ENCODE data around the gene PARD3.
"Not testable (repeated sequence)": the region's sequence is repeated elsewhere in the genome, so short reads cannot be mapped to it uniquely, and the experiment has no call there.

Gene PARD3

GRCh38 chr10:34392641-34393170 is 422.4 kb downstream of the PARD3 start:
- no peak for DNase-seq (ENCODE audit: low read depth, low spot score)

DNA sequence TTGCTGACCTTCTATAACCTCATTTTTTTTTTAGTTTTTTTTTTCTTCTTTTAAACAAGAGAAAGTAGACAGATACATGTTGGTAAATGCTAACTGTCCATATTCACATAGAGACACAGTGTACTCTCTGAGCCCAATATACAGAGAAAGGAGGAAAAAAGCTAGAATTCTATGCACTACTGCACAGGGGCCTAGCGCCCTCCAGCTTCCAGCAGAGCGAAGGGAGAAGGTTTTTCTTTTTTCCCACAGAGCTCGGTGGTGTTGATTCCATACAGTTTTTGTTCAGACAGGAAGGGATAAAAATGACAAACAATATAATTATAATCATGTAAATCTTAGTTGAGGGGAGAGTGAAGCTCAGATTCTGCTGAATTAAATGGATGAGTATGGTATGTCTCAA is 423.9 kb downstream of the PARD3 start:
- not testable (repeated sequence) for DNase-seq (ENCODE audit: low read depth, low spot score)

GRCh38 chr10:34389801-34390200 is 425.3 kb downstream of the PARD3 start:
- no peak for DNase-seq (ENCODE audit: low read depth, low spot score)

GRCh38 chr10:34386921-34387320 is 428.2 kb downstream of the PARD3 start:
- DNase-seq (ENCODE audit: low read depth, low spot score): no peak

DNA sequence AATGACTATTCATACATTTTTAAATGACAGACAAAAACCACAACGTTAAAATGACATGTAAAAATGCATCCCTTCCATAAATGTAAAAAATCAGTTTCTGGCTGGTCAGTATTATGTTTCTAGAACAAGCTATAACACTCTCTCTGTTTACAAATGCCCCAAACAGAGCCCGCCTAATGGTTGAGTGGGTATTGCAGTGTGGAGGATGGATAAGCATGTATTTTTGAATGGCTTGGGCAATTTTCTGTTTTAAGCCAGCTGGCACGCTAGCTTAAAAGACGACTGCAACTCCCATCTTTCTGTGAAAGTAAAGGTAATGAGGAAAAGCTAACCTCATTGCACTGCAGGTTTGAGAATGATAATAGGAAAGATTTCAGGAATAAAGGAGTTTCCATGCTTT is 430.7 kb downstream of the PARD3 start:
- DNase-seq (ENCODE audit: low read depth, low spot score): no peak

GRCh38 chr10:34382626-34383025 is 432.5 kb downstream of the PARD3 start:
- no peak for DNase-seq (ENCODE audit: low read depth, low spot score)

- no peak for DNase-seq (ENCODE audit: low read depth, low spot score)
Observed at GRCh38 chr10:34380856-34381255, 434.2 kb downstream of the PARD3 start.

- DNase-seq (ENCODE audit: low read depth, low spot score): no peak
Observed at GRCh38 chr10:34378297-34378696, 436.8 kb downstream of the PARD3 start.

GRCh38 chr10:34377833-34378232 is 437.3 kb downstream of the PARD3 start:
- no peak for DNase-seq (ENCODE audit: low read depth, low spot score)

DNA sequence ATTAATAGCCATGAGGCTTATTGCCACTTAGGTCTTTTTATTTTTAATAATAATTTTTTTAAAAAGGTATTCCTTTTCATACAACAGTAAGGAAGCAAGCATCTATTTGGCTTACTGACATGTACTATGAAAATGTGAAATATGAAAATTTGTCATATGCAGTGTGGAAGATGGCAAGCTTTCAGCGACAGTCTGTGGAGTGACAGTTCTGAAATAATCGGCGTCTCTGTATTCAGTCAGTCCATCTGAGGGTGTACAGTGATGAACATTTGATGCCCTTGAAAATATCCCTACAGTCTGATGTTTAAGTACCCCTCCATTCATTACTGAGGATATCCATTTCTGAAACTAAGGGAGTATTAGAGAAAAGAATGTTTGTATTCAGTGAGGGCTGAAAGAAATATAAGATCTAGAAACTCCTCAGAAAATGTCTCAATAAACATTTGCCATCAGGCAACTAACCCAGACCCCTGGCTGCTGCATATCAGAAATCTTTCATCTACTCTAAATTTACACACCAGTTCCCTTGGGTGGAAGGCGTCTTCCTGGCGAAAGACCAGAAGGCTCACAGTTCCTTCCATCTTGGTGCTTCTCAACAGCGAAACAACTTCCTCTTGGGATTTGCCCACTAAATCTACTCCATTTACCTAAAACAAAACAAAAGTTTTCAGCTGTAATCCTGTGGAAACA is 440.6 kb downstream of the PARD3 start:
- DNase-seq (ENCODE audit: low read depth, low spot score): no peak

- no peak for DNase-seq (ENCODE audit: low read depth, low spot score)
Observed at GRCh38 chr10:34373211-34373610, 441.9 kb downstream of the PARD3 start.

DNA sequence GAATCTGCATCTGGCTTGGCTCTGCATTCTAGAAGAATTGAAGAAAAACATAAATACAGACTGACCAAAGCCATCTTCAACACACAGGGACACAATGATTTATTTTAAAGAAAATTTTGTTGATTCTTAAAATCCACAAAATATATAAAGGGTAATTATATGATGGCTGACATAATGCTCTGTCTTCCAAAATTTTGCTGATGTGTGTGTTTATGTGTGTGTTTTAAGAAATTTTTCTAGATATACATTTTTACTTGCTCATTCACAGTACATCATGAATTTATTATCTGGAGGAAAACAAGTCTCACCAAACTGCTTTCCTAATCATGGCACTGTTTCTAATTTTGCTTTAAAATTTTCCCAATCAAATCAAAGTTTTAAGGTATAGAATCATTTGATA is 442.6 kb downstream of the PARD3 start:
- DNase-seq (ENCODE audit: low read depth, low spot score): no peak

- DNase-seq (ENCODE audit: low read depth, low spot score): no peak
Observed at GRCh38 chr10:34370126-34370525, 445.0 kb downstream of the PARD3 start.

DNA sequence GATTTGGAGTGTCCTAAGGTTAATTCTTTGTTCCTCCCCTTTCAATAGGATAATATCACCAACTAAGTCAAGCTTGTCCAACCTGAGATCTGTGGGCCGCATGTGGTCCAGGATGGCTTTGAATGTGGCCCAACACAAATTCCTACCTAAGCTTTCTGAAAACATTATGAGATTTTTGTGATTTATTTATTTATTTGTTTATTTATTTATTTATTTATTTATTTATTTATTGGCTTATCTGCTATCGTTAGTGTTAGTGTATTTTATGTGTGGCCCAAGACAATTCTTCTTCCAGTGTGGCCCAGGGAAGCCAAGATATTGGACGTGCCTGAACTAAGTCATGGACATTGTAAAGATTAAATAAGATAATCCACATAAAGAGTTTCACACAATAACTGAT is 446.0 kb downstream of the PARD3 start:
- no peak for DNase-seq (ENCODE audit: low read depth, low spot score)

DNA sequence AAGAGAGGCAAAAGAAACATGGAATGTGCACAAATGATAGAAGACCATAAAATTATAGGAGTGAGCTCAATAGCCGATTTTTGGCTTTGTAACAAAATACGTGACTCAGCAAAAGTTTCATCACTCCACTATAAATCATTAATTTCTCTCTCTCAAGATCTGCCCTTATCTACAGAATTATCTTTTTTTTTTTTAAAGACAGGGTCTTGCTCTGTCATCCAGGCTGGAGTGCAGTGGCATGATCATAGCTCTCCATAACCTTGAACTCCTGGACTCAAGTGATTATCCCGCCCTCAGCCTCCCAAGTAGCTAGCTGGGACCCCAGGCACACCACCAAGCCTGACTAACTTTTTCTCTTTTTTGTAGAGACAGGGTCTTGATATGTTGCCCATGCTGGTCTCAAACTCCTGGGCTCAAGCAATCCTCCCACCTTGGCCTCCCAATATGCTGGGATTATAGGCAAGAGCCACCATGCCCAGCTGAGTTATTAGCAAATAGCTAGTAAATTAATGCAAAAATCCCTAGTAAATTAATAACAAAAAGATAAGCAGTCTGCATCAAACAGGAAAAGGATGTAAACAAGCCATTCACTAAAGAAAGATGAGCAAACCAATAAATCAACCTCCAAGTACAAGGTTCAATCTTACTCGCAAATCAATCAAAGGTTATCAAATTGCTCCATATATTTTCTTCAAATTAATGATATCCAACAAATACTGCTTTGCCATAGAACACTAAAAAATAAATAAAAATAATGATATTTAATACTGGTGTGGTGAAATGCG is 450.7 kb downstream of the PARD3 start:
- DNase-seq (ENCODE audit: low read depth, low spot score): no peak

DNA sequence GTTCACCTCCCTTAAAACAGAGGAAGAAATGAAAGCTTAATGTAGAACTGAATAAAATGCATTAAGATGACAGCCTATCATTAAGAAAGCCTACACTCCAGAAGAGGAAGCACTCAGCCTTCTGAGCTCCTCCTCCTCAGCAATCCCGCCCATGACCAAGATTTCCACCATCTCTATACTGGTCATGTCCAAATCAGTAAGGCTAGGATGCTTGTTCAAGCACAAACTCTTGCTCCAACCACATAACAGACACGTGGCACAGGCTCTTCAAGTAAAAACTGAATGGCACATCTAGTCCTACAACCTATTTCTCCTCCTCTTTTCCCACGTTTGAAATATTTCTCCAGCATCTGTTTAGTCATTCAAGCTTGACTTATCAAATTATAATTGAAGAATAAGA is 454.1 kb downstream of the PARD3 start:
- no peak for DNase-seq (ENCODE audit: low read depth, low spot score)

DNA sequence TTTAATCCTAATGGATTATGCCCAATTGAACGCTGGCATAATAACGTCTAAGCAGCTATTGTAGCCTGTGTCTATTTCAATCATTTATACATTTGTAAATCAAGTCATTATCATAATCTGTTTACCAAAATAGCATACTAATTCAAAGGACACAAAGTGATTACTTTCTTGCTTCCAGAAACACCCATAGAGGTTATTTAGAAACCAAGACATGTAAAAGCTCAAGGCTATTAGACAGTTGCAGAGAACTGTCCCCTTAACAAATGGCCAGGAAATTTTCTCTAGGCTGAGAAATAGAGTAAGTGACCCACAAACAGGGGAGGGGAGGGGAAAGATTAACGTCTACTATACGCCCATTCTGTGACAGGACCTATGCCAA is 455.7 kb downstream of the PARD3 start:
- DNase-seq (ENCODE audit: low read depth, low spot score): no peak

GRCh38 chr10:34358729-34359434 is 456.2 kb downstream of the PARD3 start:
- DNase-seq (ENCODE audit: low read depth, low spot score): no peak

- no peak for DNase-seq (ENCODE audit: low read depth, low spot score)
Observed at GRCh38 chr10:34356463-34356862, 458.6 kb downstream of the PARD3 start.

DNA sequence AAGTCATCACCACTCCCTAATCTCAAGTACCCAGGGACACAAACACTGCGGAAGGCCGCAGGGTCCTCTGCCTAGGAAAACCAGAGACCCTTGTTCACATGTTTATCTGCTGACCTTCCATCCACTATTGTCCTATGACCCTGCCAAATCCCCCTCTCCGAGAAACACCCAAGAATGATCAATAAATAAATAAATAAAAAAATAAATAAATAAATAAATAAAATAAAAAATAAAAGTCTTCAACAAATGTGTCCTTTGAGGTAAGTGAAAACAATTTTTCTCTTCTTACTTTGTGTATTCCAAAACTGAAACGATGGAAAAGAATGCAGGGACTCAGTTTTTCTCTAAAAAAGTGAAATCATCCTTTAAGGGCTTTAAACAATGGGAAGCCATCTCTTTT is 461.6 kb downstream of the PARD3 start:
- DNase-seq (ENCODE audit: low read depth, low spot score): not testable (repeated sequence)

DNA sequence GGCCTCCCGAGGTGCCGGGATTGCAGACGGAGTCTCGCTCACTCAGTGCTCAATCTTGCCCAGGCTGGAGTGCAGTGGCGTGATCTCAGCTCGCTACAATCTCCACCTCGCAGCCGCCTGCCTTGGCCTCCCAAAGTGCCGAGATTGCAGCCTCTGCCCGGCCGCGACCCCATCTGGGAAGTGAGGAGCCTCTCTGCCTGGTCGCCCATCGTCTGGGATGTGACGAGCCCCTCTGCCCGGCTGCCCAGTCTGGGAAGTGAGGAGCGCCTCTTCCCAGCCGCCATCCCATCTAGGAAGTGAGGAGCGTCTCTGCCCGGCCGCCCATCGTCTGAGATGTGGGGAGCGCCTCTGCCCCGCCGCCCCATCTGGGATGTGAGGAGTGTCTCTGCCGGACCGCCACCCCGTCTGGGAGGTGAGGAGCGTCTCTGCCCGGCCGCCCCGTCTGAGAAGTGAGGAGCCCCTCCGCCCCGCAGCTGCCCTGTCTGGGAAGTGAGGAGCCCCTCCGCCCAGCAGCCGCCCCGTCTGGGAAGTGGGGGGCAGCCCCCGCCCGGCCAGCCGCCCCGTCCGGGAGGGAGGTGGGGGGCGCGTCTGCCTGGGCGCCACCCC is 462.4 kb downstream of the PARD3 start:
- not testable (repeated sequence) for DNase-seq (ENCODE audit: low read depth, low spot score)

DNA sequence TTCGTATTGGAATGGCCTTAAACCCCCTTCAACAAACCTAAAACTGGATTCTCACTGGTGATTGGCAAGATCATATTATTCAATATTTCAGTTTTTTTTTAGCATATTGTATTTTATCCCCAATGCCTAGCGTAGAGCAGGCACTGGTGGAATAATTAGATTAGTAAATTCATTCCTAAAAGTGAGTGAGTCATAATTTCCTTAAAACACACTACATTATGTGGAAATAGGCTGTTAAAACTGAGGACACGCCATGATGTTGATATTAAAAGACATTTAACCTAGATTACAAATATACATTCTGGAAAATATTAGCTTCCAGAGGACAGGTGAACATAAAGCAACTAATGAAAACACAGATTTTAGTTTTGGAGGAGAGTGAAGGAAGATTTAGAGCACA is 463.9 kb downstream of the PARD3 start:
- no peak for DNase-seq (ENCODE audit: low read depth, low spot score)

Measured in smooth muscle cell of the brain vasculature (primary cell).